Measurements from ENCODE around the gene HOXC10.

- TF ChIP-seq POLR2A (IDR thresholded peaks at IDR 0.05) (no peak), CTCF (IDR thresholded peaks at IDR 0.05 in 4 of 5, conservative IDR thresholded peaks at IDR 0.05 in 1 of 5) (no peak)
Measured at GRCh38 chr12:53941187-53941586, 43.8 kb upstream of the HOXC10 start.

Measured in gastrocnemius medialis (tissue), 4 donors.